Measurements from ENCODE around the gene LBR.

LBR gene

DNA sequence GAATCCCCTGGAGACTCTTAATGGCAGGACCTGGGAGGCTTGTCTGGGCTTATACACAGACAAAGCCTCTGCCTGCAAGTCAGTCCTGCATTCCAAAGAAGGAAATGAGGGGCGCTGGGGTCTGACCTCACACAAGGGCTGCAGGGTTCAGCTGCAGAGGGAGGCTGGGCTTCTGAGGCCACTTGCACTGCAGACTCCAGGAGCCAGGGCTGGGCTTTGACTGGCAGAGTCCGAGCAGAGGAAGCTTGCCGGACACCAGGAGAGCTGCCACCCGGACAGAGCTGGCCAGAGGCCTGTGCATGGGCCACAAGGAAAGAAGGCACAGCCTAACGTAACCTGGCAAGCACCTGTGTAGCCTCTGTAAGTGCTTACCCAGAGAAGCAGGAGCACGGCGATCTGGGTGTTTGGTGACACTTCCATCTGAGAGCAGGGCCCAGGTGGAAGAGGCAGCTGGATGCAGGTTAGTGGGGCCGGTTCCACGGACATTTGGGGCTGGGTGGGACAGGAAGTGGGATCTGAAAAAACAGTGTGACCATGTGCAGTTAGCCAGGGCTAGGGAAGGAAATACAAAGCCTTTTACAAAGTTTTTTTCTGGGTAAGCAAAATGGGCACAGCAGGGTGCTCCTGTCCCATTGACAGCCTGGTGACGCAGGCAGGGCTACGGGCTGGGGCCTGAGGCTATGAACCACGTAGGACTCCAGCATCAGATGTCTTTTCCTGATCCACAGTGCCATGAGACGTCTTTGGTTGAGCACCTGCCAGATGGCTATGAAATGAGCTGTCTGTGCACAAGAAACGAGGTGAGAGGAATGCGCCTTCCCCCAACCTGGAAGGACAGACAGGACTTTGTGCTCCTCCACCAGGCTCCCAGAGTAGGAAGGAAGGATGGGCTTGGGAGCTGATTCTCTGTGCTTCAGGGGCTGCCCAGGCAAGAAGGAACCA lies 37.3 kb upstream of the LBR start:
- no peak for DNase-seq (ENCODE audit: low read depth)

DNA sequence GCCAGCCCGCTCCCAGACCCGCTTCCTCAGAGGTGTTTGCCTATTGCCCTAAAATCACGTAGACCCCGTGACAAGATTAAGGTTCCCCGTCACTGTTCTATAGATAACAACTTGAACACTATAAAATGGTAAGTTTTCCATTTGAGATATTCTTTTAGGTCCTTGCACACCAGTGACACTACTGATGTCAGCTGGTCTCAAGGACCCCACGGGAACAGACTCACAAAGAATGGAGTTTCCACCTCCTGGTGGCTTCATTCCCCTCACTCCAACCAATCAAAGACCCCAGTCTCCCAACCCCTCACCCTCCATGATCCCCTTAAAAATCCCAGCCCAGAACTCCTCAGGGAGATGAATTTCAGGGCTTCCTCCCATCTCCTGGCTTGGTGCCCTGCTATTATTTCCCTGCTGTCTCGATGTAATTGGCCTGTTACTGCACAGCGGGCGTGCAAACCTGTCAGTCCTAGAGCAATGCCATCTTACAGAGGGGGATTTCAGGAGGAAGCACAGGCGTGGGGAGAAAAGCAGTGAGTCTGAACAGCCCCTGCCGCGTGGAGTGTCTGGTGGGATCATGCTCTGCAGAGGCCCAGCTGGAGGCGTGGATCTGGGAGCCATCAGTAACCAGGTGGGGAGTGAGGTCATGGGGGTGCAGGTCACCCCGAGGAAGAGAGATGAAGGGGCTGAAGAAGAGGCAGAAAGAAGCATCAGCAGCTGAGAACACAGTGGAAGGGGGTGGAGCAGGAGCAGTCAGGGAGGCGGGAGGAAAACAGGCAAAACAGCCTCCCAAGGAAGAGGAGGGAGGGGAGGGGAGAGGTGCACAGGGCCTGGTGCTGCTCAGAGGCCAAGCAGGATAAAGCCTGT lies 35.1 kb upstream of the LBR start:
- no peak for DNase-seq (ENCODE audit: low read depth)

- DNase-seq (ENCODE audit: low read depth): no peak
These were observed 34.5 kb upstream of the LBR start for GRCh38 chr1:225462429-225462713.

DNA sequence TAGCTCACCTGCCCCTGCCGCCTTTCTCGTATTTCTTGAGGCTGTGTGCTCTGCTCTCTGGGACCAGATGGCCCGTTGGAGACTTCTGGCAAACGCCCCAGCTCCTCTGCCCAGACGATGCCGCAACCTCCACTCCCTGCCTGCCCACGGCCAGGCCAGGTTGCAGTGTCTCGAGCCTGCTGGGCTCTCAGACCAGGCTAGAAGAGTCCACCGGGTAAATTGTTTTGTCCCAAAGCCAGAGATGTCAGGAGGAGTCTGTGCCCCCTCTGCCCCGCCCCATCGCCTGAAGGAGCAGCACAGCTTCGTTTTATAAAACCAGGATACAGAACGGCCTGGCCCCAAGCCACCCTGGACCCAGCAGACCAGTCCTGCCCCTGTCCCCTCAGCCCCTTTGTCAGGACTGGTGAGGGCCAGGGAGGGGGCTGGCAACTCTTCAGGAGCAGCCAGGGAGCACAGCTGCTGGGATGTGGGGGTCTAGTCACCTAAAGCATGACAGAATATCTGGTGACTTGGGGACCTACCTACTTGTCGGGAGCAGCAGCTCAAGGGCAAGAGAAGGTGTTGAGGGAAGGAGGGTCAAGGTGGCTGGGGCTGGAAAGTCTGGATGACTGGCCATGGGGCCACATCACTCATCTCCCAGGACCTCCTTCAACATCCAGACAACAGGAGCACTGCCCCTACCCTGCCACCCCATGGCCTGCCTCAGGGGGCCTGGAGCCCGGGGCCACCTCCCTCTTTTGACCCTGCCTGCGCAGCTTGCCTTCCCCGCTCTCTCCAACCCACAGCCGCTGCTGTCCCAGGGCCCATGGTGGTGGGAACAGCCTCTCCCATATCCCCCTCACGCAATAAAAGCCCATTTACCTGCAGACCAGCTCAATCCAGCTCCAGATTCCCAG lies 33.9 kb upstream of the LBR start:
- DNase-seq (ENCODE audit: low read depth): no peak

DNA sequence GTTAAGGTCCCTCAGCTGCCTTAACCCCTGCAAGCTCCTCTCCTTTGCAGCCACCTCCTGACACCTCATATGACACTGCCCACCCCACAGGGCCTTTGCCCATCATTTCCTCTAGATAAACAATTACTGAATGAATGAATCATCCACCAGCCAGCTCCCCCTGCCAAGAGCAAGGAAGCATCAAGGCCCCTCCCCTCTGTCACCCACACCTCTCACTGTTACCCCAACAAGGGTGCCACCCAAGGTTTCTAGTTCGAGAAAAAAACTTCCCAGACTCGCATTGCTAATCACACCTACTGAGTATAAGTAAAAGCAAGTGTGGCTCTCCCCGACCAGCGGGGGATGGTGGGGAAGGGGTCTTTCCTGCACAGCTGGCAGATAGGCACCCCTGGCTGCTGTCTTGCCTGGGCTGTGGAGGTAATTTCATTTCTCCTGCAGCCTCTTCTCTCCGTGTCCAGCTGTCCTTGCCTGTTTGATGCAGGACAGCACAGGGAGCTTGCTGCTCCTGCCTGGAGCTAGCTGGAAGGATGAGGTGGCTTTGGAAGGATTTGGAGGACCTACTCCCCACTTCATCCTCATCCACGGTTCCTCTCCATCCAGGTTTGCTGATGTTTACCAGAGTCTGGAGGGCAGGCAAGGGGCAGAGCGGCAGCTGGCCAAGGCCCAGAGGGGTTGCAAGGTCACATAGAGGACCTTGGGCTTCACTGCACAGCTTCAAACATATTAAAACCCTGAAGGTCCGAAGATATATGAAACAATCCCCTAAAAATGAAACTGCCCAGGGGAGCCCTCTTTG lies 33.1 kb upstream of the LBR start:
- DNase-seq (ENCODE audit: low read depth): no peak

DNA sequence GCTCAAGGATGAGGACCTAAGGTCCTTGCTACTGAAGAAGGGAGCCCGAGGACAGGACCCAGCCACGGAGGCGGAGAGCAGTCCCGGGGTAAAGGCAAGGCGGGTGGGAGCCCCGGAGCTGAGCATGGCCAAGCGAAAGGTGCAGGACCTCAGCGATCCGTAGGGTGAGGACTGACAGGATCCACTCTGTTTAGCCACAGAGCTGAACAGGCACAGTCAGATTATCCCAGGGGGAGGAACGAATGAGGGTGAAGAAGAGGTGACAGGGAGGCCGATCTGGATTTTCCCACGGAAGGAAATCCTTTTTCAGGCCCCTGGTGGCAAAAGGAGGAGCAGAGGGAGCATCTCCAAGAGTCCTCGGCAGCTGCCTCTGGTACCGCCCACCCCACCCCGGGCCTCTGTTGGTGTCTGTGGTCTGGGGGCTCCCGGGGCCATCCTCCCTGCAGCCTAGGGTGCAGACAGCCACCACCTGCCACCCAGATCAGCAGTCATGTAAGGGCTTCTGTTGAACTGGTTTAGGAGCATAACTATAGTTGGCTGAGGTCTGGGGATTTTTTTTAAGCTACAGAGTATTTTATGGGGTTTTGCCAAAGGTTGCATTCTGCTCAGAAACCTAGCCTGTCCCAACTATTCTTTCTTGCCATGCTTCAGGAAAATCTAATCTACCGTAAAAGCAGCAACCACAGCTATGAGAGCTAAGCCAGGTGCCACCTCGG lies 32.3 kb upstream of the LBR start:
- DNase-seq (ENCODE audit: low read depth): no peak

GRCh38 chr1:225458222-225458631 lies 30.4 kb upstream of the LBR start:
- peak; percentile 84 for DNase-seq (ENCODE audit: low read depth)

GRCh38 chr1:225454733-225455132 lies 26.9 kb upstream of the LBR start:
- DNase-seq (ENCODE audit: low read depth): peak; percentile 86

DNA sequence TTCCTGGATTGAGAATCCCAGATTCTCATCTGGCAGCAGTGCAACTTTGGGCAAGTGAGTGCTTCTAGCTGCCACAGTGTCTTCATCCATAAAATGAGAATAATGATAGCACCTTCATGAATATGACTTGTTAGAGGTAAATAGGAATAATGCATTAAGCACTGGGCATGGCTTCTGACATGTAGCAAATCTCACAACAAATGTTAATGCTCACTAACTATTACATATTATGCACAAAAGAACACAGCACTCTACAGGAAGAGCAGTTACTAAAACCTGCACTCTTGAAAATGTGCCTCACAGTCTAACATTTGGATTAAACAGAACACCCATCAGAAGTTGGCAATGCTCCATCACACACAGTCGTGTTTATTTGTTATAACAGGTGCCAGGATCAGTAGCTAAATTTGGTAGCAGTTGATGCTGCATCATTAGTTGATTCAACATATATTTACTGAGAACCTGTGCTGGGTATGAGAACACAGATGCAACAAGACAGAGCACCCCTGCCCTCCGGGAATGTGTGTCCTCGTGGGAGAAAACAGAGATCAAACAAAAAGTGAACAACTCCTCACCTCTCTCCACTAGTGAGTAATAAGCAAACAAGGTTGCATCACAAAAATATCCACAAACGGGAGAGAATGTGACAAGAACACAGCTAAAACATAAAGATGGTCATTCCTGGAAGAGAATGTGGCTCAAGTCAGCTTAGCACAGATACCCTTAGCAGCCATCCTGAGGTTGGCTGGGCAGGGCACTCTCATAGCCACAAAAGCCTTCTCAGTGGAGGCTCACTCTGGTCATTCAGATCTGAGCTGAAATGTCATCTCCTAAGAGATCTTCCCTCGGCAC lies 26.2 kb upstream of the LBR start:
- DNase-seq (ENCODE audit: low read depth): peak; percentile 52

DNA sequence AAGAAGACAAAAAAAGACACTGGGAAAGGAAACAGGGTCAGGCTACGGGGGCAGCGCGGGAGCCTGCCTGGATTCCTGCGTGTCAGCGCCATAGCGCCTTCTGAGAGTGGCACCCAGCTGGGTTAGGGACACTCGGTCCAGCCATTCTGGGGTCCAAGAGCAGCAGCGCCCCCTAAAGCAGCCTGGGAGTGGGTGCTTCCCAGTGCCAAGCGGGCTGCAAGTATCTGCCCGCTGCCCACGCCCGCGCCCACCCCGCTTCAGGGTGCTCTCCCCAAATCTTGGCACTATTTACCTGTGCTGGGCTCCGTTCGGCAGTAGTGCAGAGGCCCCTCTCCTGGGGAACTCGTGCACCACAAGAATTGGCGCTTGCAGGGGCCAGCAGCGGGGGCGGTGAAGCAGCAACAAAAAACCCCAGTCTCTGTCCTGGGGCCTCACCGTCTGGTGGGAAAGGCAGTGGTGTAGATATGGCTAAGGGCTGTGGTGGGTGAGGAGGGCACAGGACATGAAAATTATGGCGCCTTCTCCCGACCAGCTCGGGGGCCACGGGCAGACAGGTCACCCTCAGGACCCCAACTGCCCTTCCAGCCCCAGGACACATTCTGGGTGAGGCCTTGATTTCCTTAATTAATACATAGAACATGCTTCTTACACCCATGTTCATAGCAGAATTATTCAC lies 24.1 kb upstream of the LBR start:
- no peak for DNase-seq (ENCODE audit: low read depth)

- no peak for DNase-seq (ENCODE audit: low read depth)
These were observed 23.5 kb upstream of the LBR start for GRCh38 chr1:225451340-225451739.

DNA sequence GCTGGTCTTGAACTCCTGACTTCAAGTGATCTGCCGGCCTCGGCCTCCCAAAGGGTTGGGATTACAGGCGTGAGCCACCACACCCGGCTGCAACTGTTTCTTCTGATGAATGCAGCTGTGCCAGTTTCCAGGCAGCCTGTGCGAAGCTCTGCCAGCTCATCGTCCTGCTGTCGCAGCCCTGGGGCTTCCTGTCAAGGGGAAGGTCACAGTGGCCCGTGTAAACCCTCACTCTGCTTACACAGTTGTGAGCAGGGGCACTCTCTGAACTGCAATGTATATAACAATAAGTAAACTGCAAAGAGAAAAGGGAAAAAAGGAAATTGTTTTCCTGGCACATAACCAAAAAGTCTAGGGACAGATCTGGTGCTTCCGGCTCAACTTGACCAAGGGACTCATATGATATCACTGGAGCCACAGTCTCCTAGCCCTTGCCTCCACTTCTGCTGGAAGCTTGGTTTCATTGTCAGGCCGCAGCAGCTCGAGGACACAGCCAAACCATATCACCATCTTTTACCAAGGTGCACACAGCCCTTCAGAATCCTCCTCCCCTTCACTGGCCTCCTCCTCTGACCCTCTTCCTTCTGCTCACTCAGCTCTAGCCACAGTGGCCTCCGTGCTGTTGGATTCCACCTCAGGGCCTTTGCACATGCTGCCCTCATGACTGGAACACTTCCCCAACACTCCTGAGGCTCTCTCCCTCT lies 22.8 kb upstream of the LBR start:
- DNase-seq (ENCODE audit: low read depth): no peak

DNA sequence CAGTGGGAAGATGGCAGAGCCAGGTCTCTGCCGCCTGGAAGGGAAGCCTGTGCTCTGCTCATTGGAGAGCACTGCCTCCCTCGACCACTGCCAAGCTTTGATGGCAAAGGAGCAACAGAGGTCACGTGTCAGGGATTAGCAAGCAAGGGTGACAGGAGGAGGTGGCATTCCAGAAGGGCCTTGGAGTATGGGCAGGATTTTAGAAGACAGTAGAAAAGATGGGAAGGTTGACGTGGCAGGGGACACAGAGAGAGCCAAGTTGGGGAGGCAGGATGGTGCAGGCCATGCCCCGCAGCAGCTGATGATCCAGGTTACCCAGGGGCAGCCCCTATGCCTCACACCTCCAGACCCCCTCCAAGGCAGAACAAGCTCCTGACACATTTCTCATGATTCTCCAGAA lies 21.9 kb upstream of the LBR start:
- DNase-seq (ENCODE audit: low read depth): no peak

DNA sequence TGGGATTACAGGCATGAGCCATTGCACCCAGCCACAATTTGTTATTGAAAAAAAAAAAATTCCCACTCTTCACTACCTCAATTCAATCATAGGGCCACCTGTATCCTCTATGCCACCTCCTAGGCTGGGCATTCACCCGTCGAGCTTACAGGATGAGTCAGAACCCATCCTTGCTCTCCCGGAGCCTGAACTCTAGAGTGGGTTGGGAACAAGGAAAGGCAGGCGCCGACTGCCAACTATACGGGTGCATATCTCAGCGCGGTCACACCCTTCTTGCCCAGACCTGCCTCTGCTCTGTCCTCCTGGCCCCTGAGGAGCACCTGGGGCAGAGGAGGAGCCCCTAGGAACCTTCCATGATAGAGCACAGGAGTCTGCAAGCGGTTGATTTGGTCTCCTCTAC lies 21.4 kb upstream of the LBR start:
- no peak for DNase-seq (ENCODE audit: low read depth)

- DNase-seq (ENCODE audit: low read depth): no peak
These were observed 20.4 kb upstream of the LBR start for GRCh38 chr1:225448146-225448805.

DNA sequence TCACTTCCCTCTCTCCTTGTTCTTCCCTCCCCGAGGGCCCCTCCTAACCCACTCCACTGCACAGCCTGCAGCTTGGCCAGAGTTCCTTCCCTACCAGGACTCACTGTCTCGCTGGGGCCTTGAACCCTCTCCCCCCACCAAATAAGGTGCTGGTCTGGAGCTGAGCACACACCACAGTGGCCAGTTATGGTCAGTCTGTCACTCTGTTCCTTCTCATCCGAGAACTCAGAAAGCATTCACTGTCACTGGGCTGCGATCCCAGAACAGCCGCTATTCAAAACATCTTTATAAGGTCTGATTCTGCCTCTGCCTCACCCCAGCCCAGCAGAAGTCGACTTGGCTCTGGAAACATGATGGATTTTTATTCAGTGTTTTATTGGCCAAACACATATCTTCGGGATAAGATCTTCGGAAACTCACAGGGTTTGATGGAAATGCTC lies 19.8 kb upstream of the LBR start:
- DNase-seq (ENCODE audit: low read depth): peak; percentile 47

GRCh38 chr1:225446981-225447615 lies 19.3 kb upstream of the LBR start:
- no peak for DNase-seq (ENCODE audit: low read depth)

DNA sequence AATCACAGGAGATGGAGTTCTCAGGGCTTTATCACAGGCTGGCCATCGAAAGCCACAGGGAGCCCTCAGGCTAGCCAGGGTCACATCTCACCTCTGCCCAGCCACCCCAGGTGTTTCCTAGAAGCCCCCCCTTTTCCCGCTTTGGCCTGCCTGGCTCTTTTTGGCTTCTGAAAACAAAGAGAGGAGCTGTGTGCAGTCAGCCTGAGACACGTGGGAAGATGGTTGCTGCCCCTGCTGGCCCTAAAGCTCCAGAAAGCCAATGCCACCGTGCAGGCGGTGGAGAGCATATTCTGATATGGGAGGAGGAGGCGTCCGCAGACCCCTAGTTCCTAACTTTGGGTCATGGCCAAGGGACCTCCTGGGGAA lies 18.7 kb upstream of the LBR start:
- DNase-seq (ENCODE audit: low read depth): no peak

Data from iris pigment epithelial cell (primary cell).